Peyer's patch (tissue), 4 donors: ENCODE measurements around the gene SYCP2. TPM values are rescaled to one million over a fixed set of nuclear protein-coding genes. Genes with fewer than 3 reads are reported as not detected.

ENCODE experiments used
- DNase-seq, 3 donors: peaks; one replicate each; pipeline ENCODE4 v3.0.0-alpha.2; 2017 to 2019
- H3K27ac ChIP-seq, 4 donors: fragments of 200-600 bp; sonication (generic); one replicate each; pipeline ENCODE4 v1.5.1; 2016 to 2019
- H3K27me3 ChIP-seq, 2 donors: fragments of 200-600 bp; sonication (generic); one replicate each; pipeline ENCODE4 v1.5.1; 2019
- H3K36me3 ChIP-seq, 3 donors: fragments of 200-600 bp; sonication (generic); one replicate each; pipeline ENCODE4 v1.5.1; 2016 to 2019
- H3K4me1 ChIP-seq, 4 donors: fragments of 200-600 bp; sonication (generic); one replicate each; pipeline ENCODE4 v1.5.1; 2016 to 2019
- H3K4me3 ChIP-seq, 4 donors: fragments of 200-600 bp; sonication (generic); 1 replicate in 3 of 4; 2 replicates in 1 of 4; pipeline ENCODE4 v1.5.1; 2016 to 2019; ENCODE audit warnings: mild to moderate bottlenecking in 1 of 4
- H3K9me3 ChIP-seq, 4 donors: fragments of 200-600 bp; sonication (generic); one replicate each; pipeline ENCODE4 v1.5.1; 2016 to 2019; ENCODE audit warnings: mild to moderate bottlenecking in 1 of 4
- CTCF ChIP-seq, 6 experiments: fragments of 450-650 bp in 4 of 6; fragments of 200-600 bp in 2 of 6; sonication (generic) in 1 of 6; IDR thresholded peaks; one replicate each; pipeline ENCODE4 v1.5.1; 2017 to 2019; ENCODE audit warnings: antibody characterized with exemption in 6 of 6, mild to moderate bottlenecking in 3 of 6, moderate library complexity in 1 of 6
- POLR2A ChIP-seq, 2 donors: fragments of 450-650 bp; IDR thresholded peaks; one replicate each; pipeline ENCODE4 v1.5.1; 2017; ENCODE audit warnings: antibody characterized with exemption in 2 of 2, mild to moderate bottlenecking in 2 of 2, moderate library complexity in 2 of 2
- total RNA-seq, 4 donors: library from RNA; depleted of rRNA; stranded (reverse); fragments of >200 nt; gene quantifications; one replicate each; pipeline ENCODE4 v1.1.0, GENCODE V29; 2016

Gene SYCP2
- total RNA-seq, 4 donors from 2014 or later = 2.0 to 35.5 (median 2.7) TPM

GRCh38 chr20:59837623-59838394 lies 95.6 kb downstream of the SYCP2 start:
- no peak for DNase-seq
- Histone ChIP-seq H3K9me3 (no peaks in the 10 kb centered on the region), H3K27ac (no peak overlapping the region), H3K36me3 (no peaks in the 10 kb centered on the region), H3K27me3 (no peaks in the 10 kb centered on the region), H3K4me1 (peaks cover 0 to 15% (median 0%) of the 10 kb centered on the region in 4 donors), H3K4me3 (peak overlapping the region in 2 of 4 donors; percentile 7 to 48)
- TF ChIP-seq POLR2A (IDR thresholded peaks at IDR 0.05) = no peak
- no peak for TF ChIP-seq CTCF (IDR thresholded peaks at IDR 0.05)

GRCh38 chr20:59836767-59837166 lies 96.7 kb downstream of the SYCP2 start:
- Histone ChIP-seq H3K4me1 (peaks cover 0 to 18% (median 0%) of the 10 kb centered on the region in 4 donors), H3K9me3 (no peaks in the 10 kb centered on the region), H3K27me3 (no peaks in the 10 kb centered on the region), H3K4me3 (peak overlapping the region in 3 of 4 donors; percentile 4 to 48 (median 39)), H3K27ac (no peak overlapping the region), H3K36me3 (no peaks in the 10 kb centered on the region)
- TF ChIP-seq POLR2A (IDR thresholded peaks at IDR 0.05) = no peak
- TF ChIP-seq CTCF (IDR thresholded peaks at IDR 0.05) = no peak
- no peak for DNase-seq

GRCh38 chr20:59835448-59836395 lies 97.7 kb downstream of the SYCP2 start:
- peak overlapping the region in 3 of 4 donors; percentile 37 to 57 (median 38) for H3K27ac ChIP-seq
- DNase-seq = peak in 2 of 3 donors; percentile 78 to 79

GRCh38 chr20:59835057-59835447 lies 98.4 kb downstream of the SYCP2 start:
- H3K9me3 ChIP-seq = no peaks in the 10 kb centered on the region
- H3K27ac ChIP-seq = peak overlapping the region in 1 of 4 donors; percentile 37
- peaks cover 0 to 24% (median 0%) of the 10 kb centered on the region in 4 donors for H3K4me1 ChIP-seq
- DNase-seq = no peak
- TF ChIP-seq POLR2A (IDR thresholded peaks at IDR 0.05) (no peak), CTCF (IDR thresholded peaks at IDR 0.05) (no peak)
- H3K36me3 ChIP-seq = no peaks in the 10 kb centered on the region
- H3K27me3 ChIP-seq = no peaks in the 10 kb centered on the region
- no peak overlapping the region for H3K4me3 ChIP-seq

More at GRCh38 chr20:59835448-59836395, 97.7 kb downstream of the SYCP2 start:
- Histone ChIP-seq H3K4me1 (peaks cover 0 to 24% (median 0%) of the 10 kb centered on the region in 4 donors), H3K36me3 (no peaks in the 10 kb centered on the region), H3K27me3 (no peaks in the 10 kb centered on the region), H3K9me3 (no peaks in the 10 kb centered on the region), H3K4me3 (peak overlapping the region in 3 of 4 donors; percentile 4 to 48 (median 39))
- TF ChIP-seq POLR2A (IDR thresholded peaks at IDR 0.05) = peak; percentile 66 to 73
- TF ChIP-seq CTCF (IDR thresholded peaks at IDR 0.05) = no peak
